Activated CD8-positive, alpha-beta memory T cell treated with anti-CD3 and anti-CD28 coated beads, Interleukin-2, amount 10 ng/mL, durations not matched to agents 7 days and 5 days (primary cell): ENCODE data around the gene LETM1. TPM values are rescaled to one million over a fixed set of nuclear protein-coding genes. Genes with fewer than 3 reads are reported as not detected.
A peak's percentile ranks its signal among the peaks of the same experiment; 100 is the strongest.
"Not testable (repeated sequence)": the region's sequence is repeated elsewhere in the genome, so short reads cannot be mapped to it uniquely, and the experiment has no call there.

ENCODE experiments used
- ATAC-seq: fragments of 150-1000 bp; cut with Tn5 transposase; one replicate; pipeline ENCODE4 v1.10.0; 2021; ENCODE audit warnings: moderate library complexity
- CTCF ChIA-PET: fragments of 350-600 bp; sonication (Branson Sonifier 250); formaldehyde crosslinking; loops from one replicate; lab custom pipeline; 2021; ENCODE audit warnings: antibody characterized with exemption; lab: Charles Lee
- DNase-seq: peaks from one replicate; pipeline ENCODE4 v3.0.0-alpha.2; 2020
- H3K27ac Mint-ChIP-seq: one replicate; pipeline ENCODE4 v1.8.0; 2021; ENCODE audit warnings: mild to moderate bottlenecking, mixed read lengths
- H3K27me3 Mint-ChIP-seq: one replicate; pipeline ENCODE4 v1.8.0; 2021; ENCODE audit warnings: mixed read lengths
- H3K36me3 Mint-ChIP-seq: one replicate; pipeline ENCODE4 v1.8.0; 2021; ENCODE audit warnings: mild to moderate bottlenecking, mixed read lengths
- H3K4me1 Mint-ChIP-seq: one replicate; pipeline ENCODE4 v1.8.0; 2021; ENCODE audit warnings: mixed read lengths
- H3K4me3 Mint-ChIP-seq: one replicate; pipeline ENCODE4 v1.8.0; 2021; ENCODE audit warnings: mild to moderate bottlenecking, moderate library complexity, mixed read lengths
- H3K9me3 Mint-ChIP-seq: one replicate; pipeline ENCODE4 v1.8.0; 2022; ENCODE audit warnings: low read depth, mixed read lengths
- total RNA-seq, 2 experiments: library from RNA; stranded (reverse); gene quantifications; one replicate each; pipeline ENCODE4 v1.2.3, GENCODE V29; 2021

The LETM1 gene
- total RNA-seq, 2 experiments from 2014 or later, result 51.1 to 73.7 TPM

GRCh38 chr4:1841887-1842210, 14.1 kb downstream of the LETM1 start:
- peaks cover 14% of the 10 kb centered on the region for H3K4me1 Mint-ChIP-seq
- H3K4me3 Mint-ChIP-seq, result no peak overlapping the region
- no peaks in the 10 kb centered on the region for H3K27me3 Mint-ChIP-seq
- ATAC-seq, result no peak
- H3K27ac Mint-ChIP-seq, result no peak overlapping the region
- no peaks in the 10 kb centered on the region for H3K9me3 Mint-ChIP-seq
- H3K36me3 Mint-ChIP-seq, result peaks cover 12% of the 10 kb centered on the region
- no peak for DNase-seq
- CTCF ChIA-PET, result no interaction called here

- Mint-ChIP-seq H3K4me3 (no peak overlapping the region), H3K9me3 (no peaks in the 10 kb centered on the region), H3K27ac (peak overlapping the region; percentile 49), H3K36me3 (peaks cover 8% of the 10 kb centered on the region), H3K4me1 (peaks cover 14% of the 10 kb centered on the region), H3K27me3 (no peaks in the 10 kb centered on the region)
- CTCF ChIA-PET, result no interaction called here
- ATAC-seq, result no peak
- no peak for DNase-seq
Observed at GRCh38 chr4:1841201-1841886, 14.6 kb downstream of the LETM1 start.

DNA sequence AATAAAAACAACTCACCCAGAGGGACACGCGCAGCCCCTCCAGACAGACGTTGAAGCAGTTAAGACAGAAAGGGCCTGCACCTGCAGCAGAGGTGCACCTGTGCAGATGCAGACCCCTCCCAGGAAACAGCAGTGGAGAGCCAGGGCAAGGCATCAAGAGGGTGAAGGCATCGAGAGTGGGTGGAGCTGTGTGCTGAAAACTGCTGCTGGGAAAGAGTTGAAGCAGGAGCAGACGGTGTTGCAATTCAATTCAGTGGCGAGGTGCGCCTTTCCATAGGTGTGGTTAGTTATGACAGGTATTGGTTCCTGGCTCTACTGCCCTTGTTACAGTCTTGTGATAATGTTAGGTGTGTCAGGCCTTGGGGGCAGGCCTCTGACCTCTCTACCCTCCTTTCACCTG, 16.7 kb downstream of the LETM1 start:
- DNase-seq (no peak), ATAC-seq (no peak)
- Mint-ChIP-seq H3K9me3 (no peaks in the 10 kb centered on the region), H3K27ac (no peak overlapping the region), H3K4me1 (peaks cover 14% of the 10 kb centered on the region), H3K27me3 (no peaks in the 10 kb centered on the region), H3K36me3 (peaks cover 8% of the 10 kb centered on the region), H3K4me3 (no peak overlapping the region)
- CTCF ChIA-PET, result interaction anchor here (1.1 to 1.4 kb wide), 2 partner anchors 59 to 91 kb away, joined by 3 read pairs; no protein-coding TSS in a partner anchor

DNA sequence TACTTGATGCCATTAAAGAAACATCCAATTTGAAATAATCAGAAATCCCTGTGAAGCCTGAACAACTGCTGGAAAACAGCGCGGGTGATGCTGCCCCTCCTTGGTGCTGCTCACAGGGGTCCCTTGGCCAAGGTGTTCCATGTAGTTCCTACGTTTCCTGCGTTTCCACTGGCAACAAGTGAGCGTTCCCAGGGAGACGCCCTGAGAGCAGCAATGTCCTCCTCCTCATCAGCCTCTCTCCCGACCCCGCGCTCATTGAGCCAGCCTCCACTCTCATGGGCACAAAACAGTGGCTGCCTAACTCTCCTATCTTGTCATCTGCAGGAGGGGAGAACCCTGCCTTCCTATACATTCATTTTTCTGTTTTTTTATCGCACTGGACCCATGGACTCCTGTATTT, 18.9 kb downstream of the LETM1 start:
- H3K36me3 Mint-ChIP-seq, result peaks cover 7% of the 10 kb centered on the region
- H3K4me1 Mint-ChIP-seq, result peaks cover 12% of the 10 kb centered on the region
- H3K9me3 Mint-ChIP-seq, result no peaks in the 10 kb centered on the region
- ATAC-seq, result no peak
- CTCF ChIA-PET, result no interaction called here
- H3K27me3 Mint-ChIP-seq, result no peaks in the 10 kb centered on the region
- H3K4me3 Mint-ChIP-seq, result no peak overlapping the region
- no peak for DNase-seq
- no peak overlapping the region for H3K27ac Mint-ChIP-seq

DNA sequence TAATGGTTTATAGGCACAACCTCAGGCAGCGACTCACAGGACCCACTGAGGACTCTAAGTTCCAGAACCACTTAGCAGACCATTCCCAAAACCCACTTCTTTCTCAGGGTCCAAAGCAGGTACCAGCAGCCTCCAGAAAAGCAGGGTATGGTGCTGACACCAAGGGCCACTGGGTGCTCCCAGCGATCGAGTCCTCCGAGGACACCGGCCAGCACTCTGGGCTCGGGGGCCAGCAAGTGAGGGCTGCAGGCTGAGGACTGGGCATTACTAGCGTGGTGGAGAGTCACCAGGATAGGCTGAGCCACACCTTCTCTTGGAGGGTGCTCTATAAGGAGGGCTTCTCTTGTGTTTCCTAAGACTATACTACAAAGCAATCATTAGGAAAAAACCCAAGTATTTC, 19.3 kb downstream of the LETM1 start:
- peaks cover 10% of the 10 kb centered on the region for H3K4me1 Mint-ChIP-seq

DNA sequence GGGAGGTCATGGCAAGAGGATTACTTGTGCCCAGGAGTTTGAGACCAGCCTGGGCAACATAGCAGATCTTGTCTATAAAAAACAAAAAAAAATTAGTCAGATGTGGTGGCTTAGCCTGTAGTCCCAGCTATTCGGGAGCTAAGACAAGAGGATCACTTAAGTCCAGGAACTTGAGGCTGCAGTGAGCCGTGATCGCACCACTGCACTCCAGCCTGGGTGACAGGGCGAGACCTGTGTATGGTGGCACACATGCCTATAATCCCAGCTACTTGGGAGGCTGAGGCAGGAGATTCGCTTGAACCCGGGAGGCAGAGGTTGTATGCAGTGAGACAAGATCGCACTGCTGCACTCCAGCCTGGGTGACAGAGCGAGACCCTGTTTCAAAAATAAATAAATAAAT, 20.1 kb downstream of the LETM1 start:
- H3K9me3 Mint-ChIP-seq, H3K4me1 Mint-ChIP-seq, H3K27me3 Mint-ChIP-seq, H3K4me3 Mint-ChIP-seq, CTCF ChIA-PET, DNase-seq, ATAC-seq, H3K27ac Mint-ChIP-seq: not testable (repeated sequence)
- peaks cover 10% of the 10 kb centered on the region for H3K36me3 Mint-ChIP-seq

More for the DNA sequence above, 19.3 kb downstream of the LETM1 start:
- ATAC-seq (no peak), DNase-seq (no peak)
- H3K9me3 Mint-ChIP-seq, result no peaks in the 10 kb centered on the region
- H3K4me3 Mint-ChIP-seq, result no peak overlapping the region
- CTCF ChIA-PET, result no interaction called here
- H3K27me3 Mint-ChIP-seq, result no peaks in the 10 kb centered on the region
- peaks cover 8% of the 10 kb centered on the region for H3K36me3 Mint-ChIP-seq
- no peak overlapping the region for H3K27ac Mint-ChIP-seq

DNA sequence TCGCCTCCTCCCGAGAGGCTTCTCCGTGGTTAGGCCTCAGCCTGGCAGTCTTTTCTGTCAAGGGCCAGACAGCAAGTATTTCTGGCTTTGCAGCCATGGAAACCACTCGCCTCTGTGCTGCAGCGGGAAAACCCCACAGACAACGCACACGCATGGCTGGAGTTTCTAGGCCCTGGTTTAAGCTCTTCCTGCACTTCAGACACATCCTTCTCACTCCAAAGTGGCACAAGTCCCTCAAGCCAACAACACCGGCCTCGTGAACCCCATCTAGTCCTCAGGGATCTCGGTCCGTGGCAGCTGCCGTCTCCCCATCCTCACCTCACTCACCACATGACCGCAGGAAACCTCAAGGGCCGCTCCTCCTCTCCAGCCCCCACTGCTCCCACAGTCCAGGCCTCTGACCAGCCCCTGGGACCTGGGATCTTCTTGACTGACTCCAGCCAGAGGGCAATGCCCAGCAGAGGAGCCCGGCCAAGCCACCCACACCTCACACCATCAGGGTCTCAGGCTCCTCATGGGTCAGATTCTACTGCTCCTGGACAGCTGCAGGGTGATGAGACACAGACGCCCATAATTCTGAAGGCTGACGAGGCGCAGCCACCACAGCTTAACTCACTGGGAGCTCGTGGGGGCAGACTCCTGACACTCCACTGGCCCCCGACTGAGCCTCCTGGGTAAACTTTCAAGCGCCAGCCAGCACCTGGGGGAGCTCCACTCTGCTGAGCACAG, 21.7 kb downstream of the LETM1 start:
- Mint-ChIP-seq H3K4me3 (no peak overlapping the region), H3K4me1 (peaks cover 8% of the 10 kb centered on the region), H3K27ac (peak overlapping the region; percentile 10), H3K27me3 (no peaks in the 10 kb centered on the region), H3K9me3 (no peaks in the 10 kb centered on the region), H3K36me3 (peaks cover 18% of the 10 kb centered on the region)
- DNase-seq (no peak), ATAC-seq (no peak)
- CTCF ChIA-PET, result no interaction called here

DNA sequence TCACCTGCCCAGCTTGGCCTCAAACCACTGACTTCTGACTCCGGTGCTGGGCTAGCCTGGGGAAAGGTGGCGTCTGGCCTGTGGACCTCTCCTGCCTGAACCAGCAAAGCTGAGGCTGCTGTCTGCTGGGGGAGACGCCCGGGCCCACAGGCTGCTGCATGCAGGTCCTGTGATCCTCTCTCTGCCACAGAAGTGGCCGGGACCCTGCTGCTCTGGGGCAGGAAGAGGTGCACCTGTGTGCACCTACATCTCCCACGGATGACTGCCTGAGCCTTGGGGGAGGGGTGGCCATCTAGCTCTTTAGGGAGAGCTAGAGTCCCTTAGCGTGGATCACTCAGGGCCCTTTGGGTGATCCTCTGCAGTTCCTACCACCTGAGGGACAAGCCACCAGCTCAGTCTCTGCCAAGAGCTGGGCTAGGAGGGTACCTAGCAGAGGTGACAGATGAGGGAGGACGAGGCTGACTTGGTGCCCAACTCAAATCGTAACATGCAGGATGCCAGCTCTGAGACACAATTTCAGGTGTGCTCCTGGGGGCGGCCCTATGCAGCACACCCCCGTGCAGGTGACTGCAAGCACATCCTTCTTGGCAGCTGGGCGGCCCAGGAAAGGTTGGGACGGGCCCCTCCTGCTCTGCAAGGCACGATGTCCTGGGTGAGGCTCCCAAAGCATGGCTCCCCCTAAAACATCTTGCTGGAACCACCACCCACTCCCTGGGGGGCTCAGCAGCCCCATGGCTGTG, 22.5 kb downstream of the LETM1 start:
- CTCF ChIA-PET, result no interaction called here
- ATAC-seq, result no peak
- H3K27ac Mint-ChIP-seq, result no peak overlapping the region

GRCh38 chr4:1832690-1833089, 23.3 kb downstream of the LETM1 start:
- CTCF ChIA-PET, result no interaction called here
- H3K27me3 Mint-ChIP-seq, result no peaks in the 10 kb centered on the region
- peaks cover 8% of the 10 kb centered on the region for H3K4me1 Mint-ChIP-seq
- peaks cover 14% of the 10 kb centered on the region for H3K36me3 Mint-ChIP-seq
- no peaks in the 10 kb centered on the region for H3K9me3 Mint-ChIP-seq
- ATAC-seq (no peak), DNase-seq (no peak)
- no peak overlapping the region for H3K4me3 Mint-ChIP-seq
- H3K27ac Mint-ChIP-seq, result no peak overlapping the region

More for the DNA sequence above, 22.5 kb downstream of the LETM1 start:
- Mint-ChIP-seq H3K4me1 (peaks cover 8% of the 10 kb centered on the region), H3K36me3 (peaks cover 14% of the 10 kb centered on the region), H3K27me3 (no peaks in the 10 kb centered on the region), H3K4me3 (no peak overlapping the region), H3K9me3 (no peaks in the 10 kb centered on the region)
- DNase-seq, result no peak

DNA sequence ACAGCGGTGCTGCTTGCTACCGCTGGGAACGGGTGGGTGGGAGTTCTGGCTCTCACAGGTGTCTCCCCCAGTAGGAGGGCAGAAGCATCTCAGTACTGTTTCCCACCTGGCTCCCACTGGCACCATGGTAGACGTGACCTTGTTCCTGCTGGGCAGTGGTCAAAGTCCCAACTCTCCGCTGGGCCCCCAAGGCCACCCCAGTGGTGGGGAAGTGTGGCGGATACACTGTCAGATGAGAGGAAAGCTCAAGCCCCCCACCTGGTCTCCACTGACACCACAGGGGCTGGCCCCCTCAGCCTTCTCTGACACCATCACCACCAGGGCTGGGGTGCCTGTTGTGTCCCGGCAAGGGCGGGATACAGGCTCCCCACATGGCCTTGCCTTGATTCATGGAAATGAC, 24.6 kb downstream of the LETM1 start:
- Mint-ChIP-seq H3K4me3 (no peak overlapping the region), H3K27me3 (no peaks in the 10 kb centered on the region), H3K36me3 (peaks cover 14% of the 10 kb centered on the region), H3K27ac (no peak overlapping the region), H3K4me1 (peaks cover 8% of the 10 kb centered on the region), H3K9me3 (no peaks in the 10 kb centered on the region)
- DNase-seq (no peak), ATAC-seq (no peak)
- CTCF ChIA-PET, result no interaction called here

GRCh38 chr4:1830642-1831228, 25.2 kb downstream of the LETM1 start:
- Mint-ChIP-seq H3K27me3 (no peaks in the 10 kb centered on the region), H3K36me3 (peaks cover 14% of the 10 kb centered on the region), H3K4me1 (peaks cover 8% of the 10 kb centered on the region), H3K27ac (no peak overlapping the region), H3K4me3 (no peak overlapping the region), H3K9me3 (no peaks in the 10 kb centered on the region)
- CTCF ChIA-PET, result no interaction called here
- ATAC-seq (no peak), DNase-seq (no peak)

DNA sequence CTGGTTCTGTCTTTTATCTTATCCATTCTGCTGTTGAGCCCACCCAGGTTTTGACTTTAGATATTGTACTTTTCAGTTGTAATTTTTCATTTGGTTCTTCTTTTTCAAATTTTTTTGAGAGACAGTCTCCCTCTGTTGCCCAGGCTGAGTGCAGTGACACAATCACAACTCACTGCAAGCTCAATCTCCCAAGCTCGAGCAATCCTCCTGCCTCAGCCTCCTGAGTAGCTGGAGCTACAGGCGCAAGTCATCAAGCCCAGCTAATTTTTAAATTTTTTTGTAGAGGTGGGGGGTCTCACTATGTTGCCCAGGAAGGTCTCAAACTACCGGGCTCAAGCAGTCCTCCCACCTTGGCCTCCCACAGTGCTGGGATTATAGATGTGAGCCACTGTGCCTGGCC, 25.7 kb downstream of the LETM1 start:
- Mint-ChIP-seq H3K27ac (no peak overlapping the region), H3K4me3 (no peak overlapping the region), H3K4me1 (peaks cover 8% of the 10 kb centered on the region), H3K9me3 (no peaks in the 10 kb centered on the region), H3K36me3 (peaks cover 14% of the 10 kb centered on the region), H3K27me3 (no peaks in the 10 kb centered on the region)
- DNase-seq, result no peak
- ATAC-seq, result no peak
- CTCF ChIA-PET, result no interaction called here

- H3K27me3 Mint-ChIP-seq, result no peaks in the 10 kb centered on the region
- peaks cover 8% of the 10 kb centered on the region for H3K4me1 Mint-ChIP-seq
- DNase-seq (no peak), ATAC-seq (no peak)
- H3K27ac Mint-ChIP-seq, result no peak overlapping the region
- peaks cover 19% of the 10 kb centered on the region for H3K36me3 Mint-ChIP-seq
- H3K4me3 Mint-ChIP-seq, result no peak overlapping the region
- CTCF ChIA-PET, result interaction anchor here (0.7 to 0.8 kb wide), 2 partner anchors 16 to 21 kb away, joined by 3 to 5 read pairs; no protein-coding TSS in a partner anchor
- no peaks in the 10 kb centered on the region for H3K9me3 Mint-ChIP-seq
Observed at GRCh38 chr4:1826531-1827350, 29.2 kb downstream of the LETM1 start.
